ENCODE measurements around the gene KRTAP9-9.
"Not testable (repeated sequence)": the region's sequence is repeated elsewhere in the genome, so short reads cannot be mapped to it uniquely, and the experiment has no call there.

The KRTAP9-9 gene

DNA sequence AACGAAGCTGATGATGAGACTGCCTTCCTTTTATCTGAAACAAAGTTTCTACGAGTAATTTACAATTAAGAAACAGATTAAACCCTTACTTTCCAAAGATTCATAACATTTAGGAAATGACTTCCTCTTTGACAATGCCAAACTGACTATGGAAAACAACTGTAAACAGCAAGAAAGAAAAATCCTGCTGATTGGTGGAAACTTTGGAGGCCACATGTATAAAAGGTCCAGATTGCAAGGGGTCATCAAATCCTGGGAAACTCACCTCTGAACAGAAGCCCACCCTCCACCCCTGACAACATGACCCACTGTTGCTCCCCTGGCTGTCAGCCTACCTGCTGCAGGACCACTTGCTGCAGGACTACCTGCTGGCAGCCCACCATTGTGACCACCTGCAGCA is 9.9 kb downstream of the KRTAP9-9 start, which contains the start of gene KRTAP9-6:
TSS of gene KRTAP9-6 (plus strand) at position 301 of the 400 bp plus-strand sequence. CDS start at position 301, 0 bp downstream.
- no peak within 1 kb of the TSS for H4K91ac ChIP-seq (ENCODE audit: low read length)
- no peak within 1 kb of the TSS for H3K27ac ChIP-seq (ENCODE audit: low read length, poor library complexity, severe bottlenecking)
- H3K18ac ChIP-seq (ENCODE audit: low read depth in 1 of 2, low read length in 2 of 2) = no peak within 1 kb of the TSS
- no peak for DNase-seq
- no peak within 1 kb of the TSS for H2BK120ac ChIP-seq (ENCODE audit: low read depth, low read length)
- H3K14ac ChIP-seq (ENCODE audit: low read length in 2 of 2) = no peak within 1 kb of the TSS
- no peak within 1 kb of the TSS for H2AFZ ChIP-seq (ENCODE audit: low read depth, low read length)
- H3K4me1 ChIP-seq (ENCODE audit: control insufficient read depth, insufficient read depth, low read depth, low read length) = no peaks in the 10 kb centered on the region
- H3K79me1 ChIP-seq (replicated peaks; ENCODE audit: low read length, poor library complexity, severe bottlenecking) = no peaks in the 10 kb centered on the region
- no peak within 1 kb of the TSS for H2BK15ac ChIP-seq (ENCODE audit: low read depth, poor library complexity, severe bottlenecking)
- H2AK5ac ChIP-seq (ENCODE audit: low read length, severe bottlenecking) = no peak within 1 kb of the TSS
- H3K23ac ChIP-seq (ENCODE audit: low read length in 2 of 2) = no peak within 1 kb of the TSS
- no peaks in the 10 kb centered on the region for H3K9me3 ChIP-seq (ENCODE audit: control insufficient read depth, low read length)
- no peak within 1 kb of the TSS for H2BK12ac ChIP-seq (ENCODE audit: low read length in 2 of 2)
- H3K4me2 ChIP-seq (ENCODE audit: low read length, poor library complexity, severe bottlenecking) = no peak within 1 kb of the TSS
- no peak within 1 kb of the TSS for H2BK5ac ChIP-seq (ENCODE audit: low read depth, low read length, poor library complexity, severe bottlenecking)
- H4K8ac ChIP-seq (ENCODE audit: low read length) = no peak within 1 kb of the TSS
- WGBS = 64% methylated on average over 2 of the region's 2 CpGs
- H3K9ac ChIP-seq (ENCODE audit: low read length) = no peak within 1 kb of the TSS
- H3K4me3 ChIP-seq (ENCODE audit: insufficient read depth in 1 of 2, low read depth in 1 of 2, low read length in 2 of 2) = no peak within 1 kb of the TSS
- no peaks in the 10 kb centered on the region for H3K36me3 ChIP-seq (ENCODE audit: control insufficient read depth in 1 of 2, insufficient read depth in 2 of 2, low read depth in 1 of 2, low read length in 2 of 2)
- no peak within 1 kb of the TSS for H3K4ac ChIP-seq (ENCODE audit: low read depth in 1 of 2, low read length in 2 of 2)
- peaks cover 0 to 22% of the 10 kb centered on the region in 2 experiments for H3K27me3 ChIP-seq (ENCODE audit: control insufficient read depth in 1 of 2, insufficient read depth in 1 of 2, low read length in 2 of 2)

DNA sequence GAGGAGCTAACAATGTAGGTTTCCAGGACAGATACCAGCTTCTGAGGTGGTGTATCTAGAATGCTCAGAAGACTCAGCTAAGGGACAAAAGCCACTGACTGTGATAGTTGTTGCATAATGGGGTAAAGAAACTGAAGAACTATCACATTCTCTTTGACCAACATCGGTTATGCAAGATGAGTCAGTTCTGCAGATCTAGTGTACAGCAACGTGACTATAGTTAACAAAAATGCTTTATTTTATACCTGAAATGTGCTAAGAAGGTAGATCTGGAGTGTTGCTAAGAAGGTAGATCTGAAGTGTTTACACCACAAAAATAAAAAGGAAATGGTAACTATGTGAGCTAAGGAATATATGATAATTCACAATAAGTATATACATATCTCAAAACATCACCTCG is 12.5 kb downstream of the KRTAP9-9 start:
- Histone ChIP-seq H3K4me3 (ENCODE audit: insufficient read depth in 1 of 2, low read depth in 1 of 2, low read length in 2 of 2) (no peak overlapping the region), H3K9ac (ENCODE audit: low read length) (no peak overlapping the region), H4K91ac (ENCODE audit: low read length) (no peak overlapping the region), H3K23ac (ENCODE audit: low read length in 2 of 2) (no peak overlapping the region), H3K4ac (ENCODE audit: low read depth in 1 of 2, low read length in 2 of 2) (no peak overlapping the region), H2BK120ac (ENCODE audit: low read depth, low read length) (no peak overlapping the region), H2BK5ac (ENCODE audit: low read depth, low read length, poor library complexity, severe bottlenecking) (no peak overlapping the region), H4K8ac (ENCODE audit: low read length) (no peak overlapping the region), H2AFZ (ENCODE audit: low read depth, low read length) (no peak overlapping the region), H3K4me1 (ENCODE audit: control insufficient read depth, insufficient read depth, low read depth, low read length) (no peaks in the 10 kb centered on the region), H2AK5ac (ENCODE audit: low read length, severe bottlenecking) (no peak overlapping the region), H2BK15ac (ENCODE audit: low read depth, poor library complexity, severe bottlenecking) (no peak overlapping the region), H3K18ac (ENCODE audit: low read depth in 1 of 2, low read length in 2 of 2) (no peak overlapping the region), H3K27ac (ENCODE audit: low read length, poor library complexity, severe bottlenecking) (no peak overlapping the region), H3K36me3 (ENCODE audit: control insufficient read depth in 1 of 2, insufficient read depth in 2 of 2, low read depth in 1 of 2, low read length in 2 of 2) (no peaks in the 10 kb centered on the region), H2BK12ac (ENCODE audit: low read length in 2 of 2) (no peak overlapping the region), H3K9me3 (ENCODE audit: control insufficient read depth, low read length) (no peaks in the 10 kb centered on the region), H3K27me3 (ENCODE audit: control insufficient read depth in 1 of 2, insufficient read depth in 1 of 2, low read length in 2 of 2) (peaks cover 0 to 21% of the 10 kb centered on the region in 2 experiments), H3K79me1 (replicated peaks; ENCODE audit: low read length, poor library complexity, severe bottlenecking) (no peaks in the 10 kb centered on the region), H3K4me2 (ENCODE audit: low read length, poor library complexity, severe bottlenecking) (no peak overlapping the region), H3K14ac (ENCODE audit: low read length in 2 of 2) (no peak overlapping the region)
- no peak for DNase-seq
- no CpG with 5 or more reads among the region's 3 CpGs for WGBS

DNA sequence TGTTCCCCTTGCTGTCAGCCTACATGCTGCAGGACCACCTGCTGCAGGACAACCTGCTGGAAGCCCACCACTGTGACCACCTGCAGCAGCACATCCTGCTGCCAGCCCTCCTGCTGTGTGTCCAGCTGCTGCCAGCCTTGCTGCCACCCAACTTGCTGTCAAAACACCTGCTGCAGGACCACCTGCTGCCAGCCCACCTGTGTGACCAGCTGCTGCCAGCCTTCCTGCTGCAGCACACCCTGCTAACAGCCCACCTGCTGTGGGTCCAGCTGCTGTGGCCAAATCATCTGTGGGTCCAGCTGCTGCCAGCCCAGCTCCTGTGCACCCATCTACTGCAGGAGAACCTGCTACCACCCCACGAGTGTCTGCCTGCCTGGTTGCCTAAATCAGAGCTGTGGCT is 16.1 kb downstream of the KRTAP9-9 start:
- H3K4me1 ChIP-seq (ENCODE audit: control insufficient read depth, insufficient read depth, low read depth, low read length); H3K18ac ChIP-seq (ENCODE audit: low read depth in 1 of 2, low read length in 2 of 2); H2AFZ ChIP-seq (ENCODE audit: low read depth, low read length); H2AK5ac ChIP-seq (ENCODE audit: low read length, severe bottlenecking); H2BK120ac ChIP-seq (ENCODE audit: low read depth, low read length); H3K36me3 ChIP-seq (ENCODE audit: control insufficient read depth in 1 of 2, insufficient read depth in 2 of 2, low read depth in 1 of 2, low read length in 2 of 2); H3K4me3 ChIP-seq (ENCODE audit: insufficient read depth in 1 of 2, low read depth in 1 of 2, low read length in 2 of 2); H3K27ac ChIP-seq (ENCODE audit: low read length, poor library complexity, severe bottlenecking); H2BK5ac ChIP-seq (ENCODE audit: low read depth, low read length, poor library complexity, severe bottlenecking); H3K4ac ChIP-seq (ENCODE audit: low read depth in 1 of 2, low read length in 2 of 2); DNase-seq; H3K79me1 ChIP-seq (replicated peaks; ENCODE audit: low read length, poor library complexity, severe bottlenecking); H3K23ac ChIP-seq (ENCODE audit: low read length in 2 of 2); H4K8ac ChIP-seq (ENCODE audit: low read length); H3K14ac ChIP-seq (ENCODE audit: low read length in 2 of 2); H2BK12ac ChIP-seq (ENCODE audit: low read length in 2 of 2); H3K27me3 ChIP-seq (ENCODE audit: control insufficient read depth in 1 of 2, insufficient read depth in 1 of 2, low read length in 2 of 2); H4K91ac ChIP-seq (ENCODE audit: low read length); H3K9me3 ChIP-seq (ENCODE audit: control insufficient read depth, low read length); H3K9ac ChIP-seq (ENCODE audit: low read length); H3K4me2 ChIP-seq (ENCODE audit: low read length, poor library complexity, severe bottlenecking); H2BK15ac ChIP-seq (ENCODE audit: low read depth, poor library complexity, severe bottlenecking): not testable (repeated sequence)
- WGBS = no CpG with 5 or more reads among the region's 1 CpG

DNA sequence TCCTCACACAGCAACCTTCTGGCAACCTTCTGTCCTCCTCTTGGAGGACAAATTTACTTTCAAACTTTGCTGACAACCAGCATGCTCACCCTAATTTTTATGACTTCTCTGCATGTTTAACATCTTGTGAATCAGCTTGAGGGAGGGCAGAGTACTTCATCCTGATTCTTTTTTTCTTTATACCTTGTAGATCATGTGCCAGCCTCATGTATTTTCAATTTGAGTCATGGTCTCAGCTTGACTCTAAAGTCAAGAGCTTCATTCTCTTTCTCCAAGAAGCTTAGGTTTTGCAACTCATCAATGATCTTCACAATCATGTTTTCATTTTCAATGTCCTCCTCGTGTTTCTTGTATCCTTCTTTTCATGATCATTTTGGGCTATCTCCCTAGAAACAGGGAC is 16.7 kb downstream of the KRTAP9-9 start:
- H3K18ac ChIP-seq (ENCODE audit: low read depth in 1 of 2, low read length in 2 of 2) = no peak overlapping the region
- H3K4me3 ChIP-seq (ENCODE audit: insufficient read depth in 1 of 2, low read depth in 1 of 2, low read length in 2 of 2) = no peak overlapping the region
- no peak overlapping the region for H4K91ac ChIP-seq (ENCODE audit: low read length)
- no peak overlapping the region for H3K27ac ChIP-seq (ENCODE audit: low read length, poor library complexity, severe bottlenecking)
- no peak overlapping the region for H3K14ac ChIP-seq (ENCODE audit: low read length in 2 of 2)
- no peak overlapping the region for H2AK5ac ChIP-seq (ENCODE audit: low read length, severe bottlenecking)
- H2AFZ ChIP-seq (ENCODE audit: low read depth, low read length) = no peak overlapping the region
- H4K8ac ChIP-seq (ENCODE audit: low read length) = no peak overlapping the region
- no peaks in the 10 kb centered on the region for H3K79me1 ChIP-seq (replicated peaks; ENCODE audit: low read length, poor library complexity, severe bottlenecking)
- H3K36me3 ChIP-seq (ENCODE audit: control insufficient read depth in 1 of 2, insufficient read depth in 2 of 2, low read depth in 1 of 2, low read length in 2 of 2) = no peaks in the 10 kb centered on the region
- no peak overlapping the region for H3K4ac ChIP-seq (ENCODE audit: low read depth in 1 of 2, low read length in 2 of 2)
- H2BK120ac ChIP-seq (ENCODE audit: low read depth, low read length) = no peak overlapping the region
- H2BK5ac ChIP-seq (ENCODE audit: low read depth, low read length, poor library complexity, severe bottlenecking) = no peak overlapping the region
- H2BK15ac ChIP-seq (ENCODE audit: low read depth, poor library complexity, severe bottlenecking) = no peak overlapping the region
- peaks cover 3% of the 10 kb centered on the region for H3K4me1 ChIP-seq (ENCODE audit: control insufficient read depth, insufficient read depth, low read depth, low read length)
- H3K9ac ChIP-seq (ENCODE audit: low read length) = no peak overlapping the region
- no CpG with 5 or more reads among the region's 1 CpG for WGBS
- no peak for DNase-seq
- H3K4me2 ChIP-seq (ENCODE audit: low read length, poor library complexity, severe bottlenecking) = no peak overlapping the region
- no peaks in the 10 kb centered on the region for H3K9me3 ChIP-seq (ENCODE audit: control insufficient read depth, low read length)
- no peak overlapping the region for H2BK12ac ChIP-seq (ENCODE audit: low read length in 2 of 2)
- H3K27me3 ChIP-seq (ENCODE audit: control insufficient read depth in 1 of 2, insufficient read depth in 1 of 2, low read length in 2 of 2) = peaks cover 0 to 9% of the 10 kb centered on the region in 2 experiments
- no peak overlapping the region for H3K23ac ChIP-seq (ENCODE audit: low read length in 2 of 2)
